HG03442 (cell line): ENCODE results near the gene RNF207.
A peak's percentile ranks its signal among the peaks of the same experiment; 100 is the strongest.

ENCODE experiments used
- ATAC-seq: cut with Tn5 transposase; IDR thresholded peaks from one replicate; pipeline ENCODE4 v1.9.1; 2021; ENCODE audit warnings: mild to moderate bottlenecking, moderate library complexity; ENCODE audit not compliant: unreplicated experiment

The RNF207 gene

GRCh38 chr1:6247651-6248050 lies 41.7 kb downstream of the RNF207 start:
- no peak for ATAC-seq

GRCh38 chr1:6248161-6248776 lies 42.4 kb downstream of the RNF207 start:
- no peak for ATAC-seq

- no peak for ATAC-seq
Measured at GRCh38 chr1:6248932-6249738, 43.2 kb downstream of the RNF207 start.

GRCh38 chr1:6249739-6250689 lies 44.1 kb downstream of the RNF207 start:
- no peak for ATAC-seq

- no peak for ATAC-seq
Measured at GRCh38 chr1:6251233-6251632, 45.3 kb downstream of the RNF207 start.

- ATAC-seq = no peak
Measured at GRCh38 chr1:6251681-6252373, 45.9 kb downstream of the RNF207 start.

- ATAC-seq = no peak
Measured at GRCh38 chr1:6252374-6252710, 46.4 kb downstream of the RNF207 start.

- no peak for ATAC-seq
Measured at GRCh38 chr1:6253380-6253779, 47.5 kb downstream of the RNF207 start.

GRCh38 chr1:6254691-6255090 lies 48.8 kb downstream of the RNF207 start:
- no peak for ATAC-seq

GRCh38 chr1:6256645-6257044 lies 50.7 kb downstream of the RNF207 start:
- ATAC-seq = no peak

GRCh38 chr1:6257541-6258069 lies 51.7 kb downstream of the RNF207 start:
- ATAC-seq = no peak

GRCh38 chr1:6258675-6259074 lies 52.8 kb downstream of the RNF207 start:
- no peak for ATAC-seq

- ATAC-seq = peak; percentile 52
Measured at GRCh38 chr1:6259491-6260362, 53.8 kb downstream of the RNF207 start.

- peak; percentile 16 for ATAC-seq
Measured at GRCh38 chr1:6260433-6260934, 54.6 kb downstream of the RNF207 start.

GRCh38 chr1:6260961-6261614 lies 55.2 kb downstream of the RNF207 start, which contains the start of gene GPR153:
TSS of gene GPR153 (minus strand) at chr1:6261098. CDS start at chr1:6254905, 6,193 bp downstream.
- ATAC-seq = peak; percentile 35

- no peak for ATAC-seq
Measured at GRCh38 chr1:6261615-6261995, 55.7 kb downstream of the RNF207 start.

- no peak for ATAC-seq
Measured at GRCh38 chr1:6262555-6263420, 56.9 kb downstream of the RNF207 start.

- no peak for ATAC-seq
Measured at GRCh38 chr1:6263716-6264115, 57.8 kb downstream of the RNF207 start.
